ENCODE results near the gene ATP5ME. TPM values are rescaled to one million over a fixed set of nuclear protein-coding genes. Genes with fewer than 3 reads are reported as not detected.

Gene ATP5ME
- total and polyA plus RNA-seq, 2 donors from 2014 or later, result 248 to 1,928 TPM

GRCh38 chr4:649751-650310 lies 24.2 kb downstream of the ATP5ME start:
- Histone ChIP-seq H3K4me1 (ENCODE audit: control insufficient read depth in 2 of 3, insufficient read depth in 2 of 3, low read depth in 1 of 3, low read length in 3 of 3) (no peaks in the 10 kb centered on the region), H3K36me3 (ENCODE audit: control insufficient read depth in 2 of 3, insufficient read depth in 3 of 3, low read length in 3 of 3) (no peaks in the 10 kb centered on the region), H3K9ac (ENCODE audit: low read length in 3 of 3) (no peak overlapping the region), H3K27ac (ENCODE audit: low read depth in 2 of 2, low read length in 2 of 2) (no peak overlapping the region), H3K4me3 (ENCODE audit: low read length in 3 of 3) (no peak overlapping the region), H3K27me3 (ENCODE audit: control insufficient read depth, insufficient read depth, low read length) (no peaks in the 10 kb centered on the region), H3K9me3 (ENCODE audit: control insufficient read depth in 2 of 3, insufficient read depth in 1 of 3, low read length in 3 of 3) (no peaks in the 10 kb centered on the region)
- TF ChIP-seq, protein P1, sequence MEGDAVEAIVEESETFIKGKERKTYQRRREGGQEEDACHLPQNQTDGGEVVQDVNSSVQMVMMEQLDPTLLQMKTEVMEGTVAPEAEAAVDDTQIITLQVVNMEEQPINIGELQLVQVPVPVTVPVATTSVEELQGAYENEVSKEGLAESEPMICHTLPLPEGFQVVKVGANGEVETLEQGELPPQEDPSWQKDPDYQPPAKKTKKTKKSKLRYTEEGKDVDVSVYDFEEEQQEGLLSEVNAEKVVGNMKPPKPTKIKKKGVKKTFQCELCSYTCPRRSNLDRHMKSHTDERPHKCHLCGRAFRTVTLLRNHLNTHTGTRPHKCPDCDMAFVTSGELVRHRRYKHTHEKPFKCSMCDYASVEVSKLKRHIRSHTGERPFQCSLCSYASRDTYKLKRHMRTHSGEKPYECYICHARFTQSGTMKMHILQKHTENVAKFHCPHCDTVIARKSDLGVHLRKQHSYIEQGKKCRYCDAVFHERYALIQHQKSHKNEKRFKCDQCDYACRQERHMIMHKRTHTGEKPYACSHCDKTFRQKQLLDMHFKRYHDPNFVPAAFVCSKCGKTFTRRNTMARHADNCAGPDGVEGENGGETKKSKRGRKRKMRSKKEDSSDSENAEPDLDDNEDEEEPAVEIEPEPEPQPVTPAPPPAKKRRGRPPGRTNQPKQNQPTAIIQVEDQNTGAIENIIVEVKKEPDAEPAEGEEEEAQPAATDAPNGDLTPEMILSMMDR (IDR thresholded peaks at IDR 0.05; ENCODE audit: borderline replicate concordance, extremely low read depth, insufficient read depth), result no peak
- FAIRE-seq (no peak), DNase-seq (peak in 2 of 5 donors; percentile 46 to 58)
- intact Hi-C loops (cut with DNase I), result no loop called here

- intact Hi-C loops (cut with DNase I), result no loop called here
- FAIRE-seq (no peak), DNase-seq (peak in 2 of 5 donors; percentile 36 to 45)
- Histone ChIP-seq H3K9me3 (ENCODE audit: control insufficient read depth in 2 of 3, insufficient read depth in 1 of 3, low read length in 3 of 3) (no peaks in the 10 kb centered on the region), H3K36me3 (ENCODE audit: control insufficient read depth in 2 of 3, insufficient read depth in 3 of 3, low read length in 3 of 3) (no peaks in the 10 kb centered on the region), H3K4me1 (ENCODE audit: control insufficient read depth in 2 of 3, insufficient read depth in 2 of 3, low read depth in 1 of 3, low read length in 3 of 3) (no peaks in the 10 kb centered on the region), H3K27ac (ENCODE audit: low read depth in 2 of 2, low read length in 2 of 2) (no peak overlapping the region), H3K9ac (ENCODE audit: low read length in 3 of 3) (no peak overlapping the region), H3K27me3 (ENCODE audit: control insufficient read depth, insufficient read depth, low read length) (no peaks in the 10 kb centered on the region), H3K4me3 (ENCODE audit: low read length in 3 of 3) (no peak overlapping the region)
- TF ChIP-seq, protein P1 (IDR thresholded peaks at IDR 0.05; ENCODE audit: borderline replicate concordance, extremely low read depth, insufficient read depth), result no peak
Observed at GRCh38 chr4:649293-649625, 24.8 kb downstream of the ATP5ME start.

- Histone ChIP-seq H3K36me3 (ENCODE audit: control insufficient read depth in 2 of 3, insufficient read depth in 3 of 3, low read length in 3 of 3) (no peaks in the 10 kb centered on the region), H3K9ac (ENCODE audit: low read length in 3 of 3) (no peak overlapping the region), H3K27me3 (ENCODE audit: control insufficient read depth, insufficient read depth, low read length) (no peaks in the 10 kb centered on the region), H3K4me1 (ENCODE audit: control insufficient read depth in 2 of 3, insufficient read depth in 2 of 3, low read depth in 1 of 3, low read length in 3 of 3) (no peaks in the 10 kb centered on the region), H3K27ac (ENCODE audit: low read depth in 2 of 2, low read length in 2 of 2) (no peak overlapping the region), H3K4me3 (ENCODE audit: low read length in 3 of 3) (no peak overlapping the region), H3K9me3 (ENCODE audit: control insufficient read depth in 2 of 3, insufficient read depth in 1 of 3, low read length in 3 of 3) (no peaks in the 10 kb centered on the region)
- intact Hi-C loops (cut with DNase I), result no loop called here
- FAIRE-seq (no peak), DNase-seq (peak; percentile 71 to 89 (median 83))
- TF ChIP-seq, protein P1 (IDR thresholded peaks at IDR 0.05; ENCODE audit: borderline replicate concordance, extremely low read depth, insufficient read depth), result no peak
Observed at GRCh38 chr4:648579-649292, 25.3 kb downstream of the ATP5ME start.

All from kidney (tissue), 14 donors.